Fibroblast of pulmonary artery (primary cell): ENCODE measurements around the gene DHRS3.
"Not testable (repeated sequence)": the region's sequence is repeated elsewhere in the genome, so short reads cannot be mapped to it uniquely, and the experiment has no call there.

Experiments used
- DNase-seq: peaks from one replicate; pipeline ENCODE4 v3.0.0-alpha.2; 2010; ENCODE audit warnings: low read depth
- H3K4me3 ChIP-seq: replicated peaks from 2 replicates; pipeline ENCODE4 v1.5.1; 2011; ENCODE audit warnings: low read depth, mild to moderate bottlenecking, control low read depth, low read length, moderate library complexity
- TF ChIP-seq, protein P1 (sequence below): IDR thresholded peaks from 2 replicates; pipeline ENCODE4 v1.5.1; 2011; ENCODE audit warnings: mild to moderate bottlenecking, control low read depth, low read length, inconsistent platforms; ENCODE audit errors: missing control alignments

The DHRS3 gene

DNA sequence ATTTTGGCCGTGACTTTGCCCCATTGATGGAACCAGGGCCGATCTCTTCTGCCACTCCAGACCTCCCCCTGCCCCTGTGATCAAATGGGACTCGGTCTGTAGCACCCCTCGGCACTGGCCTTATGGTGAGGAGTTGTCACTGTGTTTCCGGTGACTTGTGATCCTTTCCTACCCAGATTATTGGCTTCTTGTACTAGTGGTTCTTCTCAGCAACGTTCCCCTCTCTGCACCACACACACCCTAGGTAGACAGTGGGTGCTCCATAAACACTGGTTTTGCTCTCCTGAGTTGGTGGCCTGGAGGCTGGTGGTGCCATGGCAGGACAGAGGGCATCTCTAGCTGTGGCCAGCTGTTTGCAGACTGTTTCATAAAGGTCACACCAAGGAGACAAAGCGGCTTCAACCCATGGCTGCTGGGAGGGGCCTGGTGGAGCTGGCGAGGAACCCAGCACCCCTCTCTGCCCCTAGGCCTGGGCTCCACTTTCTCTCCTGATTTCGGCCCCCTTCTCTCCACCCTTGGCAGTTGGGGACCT, 50.7 kb downstream of the DHRS3 start:
- H3K4me3 ChIP-seq = no peak overlapping the region
- TF ChIP-seq, protein P1, sequence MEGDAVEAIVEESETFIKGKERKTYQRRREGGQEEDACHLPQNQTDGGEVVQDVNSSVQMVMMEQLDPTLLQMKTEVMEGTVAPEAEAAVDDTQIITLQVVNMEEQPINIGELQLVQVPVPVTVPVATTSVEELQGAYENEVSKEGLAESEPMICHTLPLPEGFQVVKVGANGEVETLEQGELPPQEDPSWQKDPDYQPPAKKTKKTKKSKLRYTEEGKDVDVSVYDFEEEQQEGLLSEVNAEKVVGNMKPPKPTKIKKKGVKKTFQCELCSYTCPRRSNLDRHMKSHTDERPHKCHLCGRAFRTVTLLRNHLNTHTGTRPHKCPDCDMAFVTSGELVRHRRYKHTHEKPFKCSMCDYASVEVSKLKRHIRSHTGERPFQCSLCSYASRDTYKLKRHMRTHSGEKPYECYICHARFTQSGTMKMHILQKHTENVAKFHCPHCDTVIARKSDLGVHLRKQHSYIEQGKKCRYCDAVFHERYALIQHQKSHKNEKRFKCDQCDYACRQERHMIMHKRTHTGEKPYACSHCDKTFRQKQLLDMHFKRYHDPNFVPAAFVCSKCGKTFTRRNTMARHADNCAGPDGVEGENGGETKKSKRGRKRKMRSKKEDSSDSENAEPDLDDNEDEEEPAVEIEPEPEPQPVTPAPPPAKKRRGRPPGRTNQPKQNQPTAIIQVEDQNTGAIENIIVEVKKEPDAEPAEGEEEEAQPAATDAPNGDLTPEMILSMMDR = no peak
- no peak for DNase-seq

DNA sequence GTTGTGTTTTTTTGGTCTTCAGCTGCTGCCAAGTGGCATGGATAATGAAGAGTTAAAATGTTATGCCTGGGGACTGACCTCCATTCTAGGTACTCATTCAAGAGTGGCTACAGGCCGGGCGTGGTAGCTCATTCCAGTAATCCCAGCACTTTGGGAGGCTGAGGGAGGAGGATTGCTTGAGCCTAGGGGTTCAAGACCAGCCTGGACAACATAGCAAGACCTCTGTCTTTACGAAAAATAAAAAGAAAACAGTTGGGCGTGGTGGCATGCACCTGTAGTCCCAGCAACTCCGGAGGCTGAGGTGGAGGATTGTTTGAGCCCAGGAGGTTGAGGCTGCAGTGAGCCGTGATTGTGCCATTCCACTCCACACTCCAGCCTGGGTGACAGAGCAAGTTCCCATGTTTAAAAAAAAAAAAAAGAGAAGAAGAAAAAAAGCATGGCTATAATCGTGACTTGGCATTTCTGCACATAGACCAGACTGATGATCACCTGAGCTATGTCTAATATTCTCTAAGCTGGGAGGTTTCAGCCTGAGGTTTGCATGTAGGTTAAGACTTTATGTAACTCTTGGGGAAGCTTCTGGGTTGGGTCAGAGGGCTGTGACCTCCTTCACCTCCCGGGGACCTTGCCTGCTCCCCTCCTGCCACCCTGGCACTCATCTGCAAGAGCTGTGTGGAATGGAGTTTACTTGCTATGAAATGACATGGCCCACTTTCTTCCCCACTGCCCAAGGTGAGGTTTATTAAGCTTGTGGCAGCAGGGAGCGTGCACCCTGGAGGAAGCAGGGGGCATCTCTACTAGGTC, 51.3 kb downstream of the DHRS3 start:
- no peak overlapping the region for H3K4me3 ChIP-seq
- TF ChIP-seq, protein P1 = no peak
- DNase-seq = no peak

DNA sequence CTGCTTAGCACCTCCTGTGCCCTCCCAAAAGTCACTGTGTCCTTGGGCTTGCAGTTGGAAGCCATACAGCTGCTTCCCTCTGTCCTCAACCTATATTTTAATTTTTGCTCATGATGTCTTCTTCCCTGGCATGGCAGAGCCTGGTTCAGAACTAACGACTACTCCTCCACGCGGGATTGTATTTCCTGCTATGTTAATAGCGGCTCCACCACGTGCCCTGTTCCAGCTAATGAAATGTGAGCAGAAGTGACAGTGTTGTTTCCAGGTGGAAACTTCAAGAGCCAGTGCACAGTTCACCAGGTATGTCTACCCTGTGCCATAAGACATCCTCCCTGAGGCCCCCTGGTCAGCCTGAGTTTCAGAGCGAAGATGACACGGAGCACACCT, 52.1 kb downstream of the DHRS3 start:
- no peak for DNase-seq
- TF ChIP-seq, protein P1 = no peak
- H3K4me3 ChIP-seq = no peak overlapping the region

DNA sequence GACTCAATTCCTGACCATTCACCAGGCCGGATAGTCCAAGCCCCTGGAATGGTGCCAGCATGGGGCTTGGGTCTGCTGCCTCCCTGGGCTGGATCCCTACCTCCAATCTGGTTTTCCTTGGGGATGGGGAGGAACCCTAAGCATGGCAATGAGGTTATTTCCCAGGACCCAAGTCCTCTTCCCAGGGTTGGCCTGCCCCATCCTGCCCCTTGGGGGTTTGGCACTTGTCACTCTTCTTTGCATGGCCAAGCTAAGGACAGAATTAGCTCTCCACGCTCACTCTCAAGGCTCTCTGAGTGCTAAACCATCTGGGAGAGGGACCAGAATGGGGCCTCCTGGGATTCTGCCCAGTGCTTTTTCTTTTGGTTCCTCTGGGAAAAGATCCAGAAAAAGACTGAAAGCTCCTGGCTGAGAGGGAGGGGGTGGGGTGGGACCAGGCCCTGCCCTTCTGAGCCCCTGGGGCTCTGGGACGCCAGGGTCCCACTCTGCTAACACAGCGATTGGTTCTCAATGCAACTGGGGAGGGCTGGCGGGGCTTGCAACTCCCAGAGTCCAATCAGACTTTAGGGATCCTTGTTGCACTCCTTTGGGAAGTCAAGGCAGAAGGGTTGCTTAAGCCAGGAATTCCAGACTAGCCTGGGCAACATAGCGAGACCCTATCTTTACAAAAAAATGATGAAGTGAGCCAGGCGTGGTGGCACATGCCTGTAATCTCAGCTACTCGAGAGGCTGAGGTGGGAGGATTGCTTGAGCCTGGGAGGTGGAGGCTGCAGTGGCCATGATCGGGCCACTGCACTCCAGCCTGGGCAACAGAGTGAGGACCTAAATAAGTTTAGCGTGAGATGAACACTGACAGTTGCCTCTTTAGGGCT, 52.7 kb downstream of the DHRS3 start:
- no peak for DNase-seq
- H3K4me3 ChIP-seq = no peak overlapping the region
- TF ChIP-seq, protein P1 = no peak

DNA sequence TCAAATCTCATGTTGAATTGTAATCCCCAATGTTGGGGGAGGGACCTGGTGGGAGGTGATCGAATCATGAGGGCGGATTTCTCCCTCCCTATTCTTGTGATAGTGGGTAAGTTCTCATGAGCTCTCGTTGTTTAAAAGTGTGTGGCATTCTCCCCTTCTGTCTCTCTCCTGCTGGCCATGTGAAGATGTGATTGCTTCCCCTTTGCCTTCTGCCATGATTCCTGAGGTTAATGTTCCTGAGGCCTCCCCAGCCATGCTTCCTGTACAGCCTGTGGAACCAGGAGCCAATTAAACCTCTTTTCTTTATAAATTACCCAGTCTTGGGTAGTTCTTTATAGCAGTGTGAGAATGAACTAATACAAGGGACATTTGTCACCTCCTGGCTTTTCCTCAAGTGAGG, 53.8 kb downstream of the DHRS3 start:
- not testable (repeated sequence) for DNase-seq, H3K4me3 ChIP-seq

DNA sequence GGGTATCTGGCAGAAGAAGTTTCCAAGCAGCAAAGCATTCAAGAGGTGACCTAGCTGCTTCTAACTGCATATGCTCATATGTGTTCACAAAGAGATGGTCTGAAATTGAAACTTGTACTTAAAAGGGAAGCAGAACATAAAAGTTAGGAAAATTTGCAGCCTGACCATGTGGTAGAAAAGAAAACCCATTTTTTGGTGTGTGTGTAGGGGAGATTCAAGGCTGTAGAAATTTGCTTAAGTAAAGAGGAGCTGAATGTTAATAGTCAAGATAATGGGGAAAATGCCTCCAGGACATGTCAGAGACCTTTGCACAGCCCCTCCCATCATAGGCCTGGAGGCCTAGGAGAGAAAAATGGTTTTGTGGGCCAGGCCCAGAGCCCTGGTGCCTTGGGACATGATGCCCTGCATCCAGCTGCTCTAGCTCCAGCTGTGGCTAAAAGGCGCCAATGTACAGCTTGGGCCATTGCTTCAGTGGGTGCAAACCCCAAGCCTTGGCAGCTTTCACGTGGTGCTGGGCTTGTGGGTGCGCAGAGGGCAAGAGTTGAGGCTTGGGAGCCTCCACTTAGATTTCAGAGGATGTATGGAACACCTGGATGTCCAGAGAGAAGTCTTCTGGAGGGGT, 54.9 kb downstream of the DHRS3 start:
- DNase-seq = no peak
- TF ChIP-seq, protein P1 = no peak

DNA sequence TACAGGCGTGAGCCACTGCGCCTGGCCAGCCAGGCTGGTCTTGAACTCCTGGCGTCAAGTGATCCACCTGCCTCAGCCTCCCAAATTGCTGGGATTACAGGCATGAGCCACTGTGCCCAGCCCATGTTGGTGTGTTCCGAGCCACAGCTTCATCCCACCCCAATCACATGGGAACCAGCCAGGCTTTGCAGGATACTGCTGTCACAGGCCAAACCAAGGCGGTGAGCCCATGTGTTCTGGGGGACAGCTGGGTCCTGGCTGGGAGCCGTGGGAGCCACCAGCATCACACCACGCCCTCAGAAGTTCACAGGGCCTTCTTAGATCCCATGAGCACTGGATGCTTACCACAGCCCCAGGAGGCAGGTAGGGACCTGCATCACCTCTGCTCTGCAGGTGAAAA, 56.9 kb downstream of the DHRS3 start:
- no peak for DNase-seq
- TF ChIP-seq, protein P1 = no peak
- H3K4me3 ChIP-seq = no peak overlapping the region

More for the DNA sequence above, 54.9 kb downstream of the DHRS3 start:
- no peak overlapping the region for H3K4me3 ChIP-seq
